HG02970 (cell line): ENCODE results near the gene DEAF1.
"Not testable (repeated sequence)": the region's sequence is repeated elsewhere in the genome, so short reads cannot be mapped to it uniquely, and the experiment has no call there.

ENCODE experiments used
- ATAC-seq: cut with Tn5 transposase; IDR thresholded peaks from one replicate; pipeline ENCODE4 v1.9.1; 2021; ENCODE audit warnings: mild to moderate bottlenecking, moderate library complexity, moderate number of reproducible peaks; ENCODE audit not compliant: unreplicated experiment, low FRiP score

The DEAF1 gene

DNA sequence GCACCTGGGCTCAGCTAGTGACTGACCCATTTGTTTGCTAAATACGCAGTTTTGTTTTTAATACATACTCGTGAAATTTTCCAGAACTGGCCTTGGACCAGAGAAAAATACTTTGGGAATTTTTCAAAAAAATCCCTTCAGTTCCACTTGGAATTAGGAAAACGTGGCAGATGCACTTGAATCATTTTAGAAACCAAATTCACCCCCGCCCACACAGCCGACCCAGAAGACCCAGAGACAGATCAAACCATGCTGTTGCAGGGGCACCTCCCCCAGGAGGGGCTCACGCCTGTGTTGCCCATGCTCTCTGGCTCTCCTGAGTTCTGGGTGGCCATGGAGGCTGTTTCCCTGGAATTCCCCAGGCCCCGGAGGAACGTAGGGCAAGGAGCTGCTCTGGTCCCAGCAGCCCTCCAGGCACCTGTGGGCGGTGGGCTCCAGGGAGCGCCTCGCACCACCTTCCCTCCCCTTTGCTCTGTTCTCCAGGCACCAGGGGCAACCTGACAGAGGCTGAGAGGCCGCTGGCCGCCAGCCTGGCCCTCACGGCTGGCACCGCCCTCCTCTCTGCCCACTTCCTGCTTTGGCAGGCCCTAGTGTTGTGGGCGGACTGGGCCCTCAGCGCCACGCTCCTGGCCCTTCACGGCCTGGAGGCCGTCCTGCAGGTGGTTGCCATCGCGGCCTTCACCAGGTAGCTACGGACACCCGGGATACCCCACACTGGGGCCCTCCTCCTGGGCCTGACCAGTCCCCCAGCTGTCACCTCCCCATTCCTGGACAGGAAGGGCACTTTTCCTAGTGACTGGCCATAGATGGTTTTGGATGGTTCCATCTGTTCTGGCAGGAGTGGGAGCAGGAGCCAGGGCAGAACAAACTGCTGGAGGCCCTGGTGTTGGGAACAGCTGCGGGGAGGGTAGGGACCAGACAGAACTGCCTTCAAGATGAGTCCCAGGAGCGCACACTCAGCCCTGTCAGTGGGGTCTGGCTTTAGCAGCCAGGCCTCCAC is 7.7 kb upstream of the DEAF1 start:
- ATAC-seq = no peak

- ATAC-seq = no peak
Observed at GRCh38 chr11:701741-702461, 6.9 kb upstream of the DEAF1 start.

- no peak for ATAC-seq
Observed at GRCh38 chr11:699753-700152, 4.7 kb upstream of the DEAF1 start.

DNA sequence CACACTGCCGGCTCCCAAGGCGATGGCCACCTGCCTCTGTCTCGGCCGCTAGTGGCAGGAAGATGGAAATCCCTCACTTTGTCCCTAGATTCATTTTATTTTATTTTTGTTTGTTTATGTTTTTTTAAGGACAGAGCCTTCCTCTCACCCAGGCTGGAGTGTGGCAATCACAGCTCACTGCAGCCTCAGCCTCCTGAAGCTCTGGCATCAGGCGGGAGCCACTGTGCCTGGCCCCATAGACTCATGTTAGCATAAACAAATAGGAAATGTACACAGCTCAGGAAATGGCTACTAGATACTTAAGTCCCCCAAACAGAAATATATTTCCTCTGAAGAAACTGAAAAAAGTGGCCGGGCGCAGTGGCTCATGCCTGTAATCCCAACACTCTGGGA is 4.1 kb upstream of the DEAF1 start:
- ATAC-seq = no peak

DNA sequence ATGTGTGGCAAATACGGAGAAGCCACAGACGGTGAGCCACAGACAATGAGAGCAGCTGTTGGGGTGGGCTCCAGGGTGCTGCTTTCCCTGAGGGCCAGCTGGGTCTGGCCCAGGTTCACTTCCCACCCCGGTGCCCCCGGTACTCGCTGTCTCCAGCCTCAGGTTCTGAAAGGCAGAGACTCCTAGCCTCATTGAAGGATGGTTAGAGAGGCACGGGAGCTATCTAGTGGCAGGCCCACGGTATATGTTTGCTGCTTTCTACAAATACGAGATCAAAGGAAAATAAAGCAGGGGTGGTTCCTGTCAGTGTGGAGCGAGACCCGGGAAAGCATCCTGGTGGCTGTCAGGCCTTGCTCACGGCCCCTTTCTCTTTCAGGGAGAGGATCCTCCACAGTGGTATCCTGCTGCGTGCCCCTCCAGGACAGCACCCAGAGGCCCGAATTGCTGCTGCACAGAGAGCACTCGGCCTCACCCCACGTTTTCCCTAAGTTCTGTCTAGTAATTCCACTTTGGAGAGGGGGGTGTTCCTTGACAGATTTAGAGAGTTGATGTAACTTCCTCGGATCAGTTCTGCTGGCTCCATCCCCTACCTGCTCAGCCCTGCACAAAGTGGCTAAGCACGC is 3.6 kb upstream of the DEAF1 start:
- no peak for ATAC-seq

GRCh38 chr11:697811-698311 is 2.8 kb upstream of the DEAF1 start:
- ATAC-seq = no peak

DNA sequence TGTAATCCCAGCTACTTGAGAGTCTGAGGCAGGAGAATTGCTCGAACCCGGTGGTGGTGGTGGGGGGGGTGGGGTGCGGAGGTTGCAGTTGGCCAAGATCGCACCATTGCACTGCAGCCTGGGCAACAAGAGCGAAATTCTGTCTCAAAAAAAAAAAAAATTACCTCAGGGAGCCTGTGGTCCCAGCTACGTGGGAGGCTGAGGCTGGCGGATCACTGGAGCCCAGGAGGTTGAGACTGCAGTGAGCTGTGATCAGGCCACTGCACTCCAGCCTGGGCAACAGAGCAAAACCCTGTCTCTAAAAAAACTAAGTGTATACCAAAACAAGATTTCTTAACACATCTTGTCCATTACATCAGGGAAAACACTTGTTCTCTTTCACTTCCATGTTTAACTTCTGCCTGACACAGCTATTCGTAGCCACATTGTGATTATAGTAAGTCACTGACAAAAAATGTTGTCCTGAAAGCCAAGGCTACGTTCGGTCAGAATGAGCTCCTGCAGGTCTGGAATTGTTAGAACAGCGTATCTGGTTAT is 2.0 kb upstream of the DEAF1 start:
- no peak for ATAC-seq

DNA sequence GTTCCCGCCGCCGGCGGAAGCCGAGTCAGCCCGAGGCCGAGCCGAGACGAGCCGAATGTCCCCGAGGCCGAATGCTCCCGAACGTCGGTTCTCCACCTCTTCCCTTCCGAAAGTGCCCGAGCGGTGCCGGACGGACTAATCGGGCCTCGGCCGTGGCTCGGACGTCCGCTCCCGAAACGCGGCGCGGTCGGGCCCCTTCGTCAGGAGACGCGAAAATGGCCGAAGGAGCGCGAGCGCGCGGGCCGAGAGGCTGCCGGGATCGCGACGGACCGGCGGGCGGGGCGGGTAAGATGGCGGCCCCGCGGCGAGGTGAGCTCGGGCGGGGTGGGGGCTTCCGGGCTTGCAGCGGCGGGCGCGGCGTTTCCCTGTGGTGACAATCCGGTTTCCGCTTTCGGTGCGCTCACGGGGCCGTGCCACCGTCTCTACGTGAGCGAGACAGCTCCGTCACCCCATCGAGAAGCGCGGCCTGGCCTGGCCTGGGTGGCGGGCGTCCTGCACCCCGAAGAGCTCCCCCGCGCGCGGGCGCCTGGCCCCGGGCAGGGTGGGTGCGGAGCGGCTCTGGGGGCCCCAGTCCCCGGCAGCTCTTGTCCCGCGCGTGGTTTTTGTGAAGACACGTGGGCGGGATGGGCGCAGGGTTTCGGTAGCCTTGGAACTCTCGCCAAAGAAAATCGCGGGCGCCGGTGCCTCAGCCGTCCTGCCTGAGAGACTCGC is 671 bp upstream of the DEAF1 start, which contains the start of gene TMEM80:
Gene TMEM80, plus strand, starts transcription at position 279 of the 711 bp plus-strand sequence. Its CDS starts 12 bp downstream, at position 291.
- ATAC-seq = peak; percentile 75

DNA sequence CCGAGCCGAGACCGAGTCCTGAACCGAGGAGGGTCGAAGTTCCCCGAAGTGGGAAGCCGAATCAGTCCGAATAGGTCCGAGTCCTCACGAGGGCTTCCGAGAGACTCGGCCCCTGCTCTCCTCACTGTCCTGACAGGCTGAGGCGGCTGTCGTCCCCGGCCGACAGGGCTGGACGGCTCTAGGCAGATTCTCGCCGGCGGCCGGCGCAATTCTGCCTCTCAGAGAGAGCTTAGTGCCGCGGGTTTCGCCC is 191 bp upstream of the DEAF1 start:
- ATAC-seq = no peak

GRCh38 chr11:693887-694562 is 997 bp downstream of the DEAF1 start:
- no peak for ATAC-seq

DNA sequence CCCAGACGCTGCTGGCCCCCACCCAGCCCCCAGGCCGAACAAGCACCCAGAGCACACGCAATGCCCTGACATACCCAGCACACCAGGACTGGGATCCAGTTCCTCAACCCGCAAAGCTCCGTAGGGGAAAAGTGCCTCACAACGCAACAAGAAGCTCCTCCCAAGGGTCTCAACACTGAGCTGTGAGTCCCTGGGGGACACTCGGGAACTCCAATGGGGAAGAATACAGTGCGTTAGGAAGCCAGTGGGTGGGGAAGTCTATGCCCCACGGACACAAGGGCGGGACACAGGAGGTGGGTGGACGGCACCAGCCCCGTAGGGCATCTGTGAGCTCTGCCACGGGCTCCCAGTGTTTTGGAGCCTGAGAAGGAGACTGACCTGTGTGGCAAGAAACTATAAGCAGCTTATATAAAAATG is 1.6 kb downstream of the DEAF1 start:
- no peak for ATAC-seq

GRCh38 chr11:692824-693414 is 2.1 kb downstream of the DEAF1 start:
- ATAC-seq = no peak

DNA sequence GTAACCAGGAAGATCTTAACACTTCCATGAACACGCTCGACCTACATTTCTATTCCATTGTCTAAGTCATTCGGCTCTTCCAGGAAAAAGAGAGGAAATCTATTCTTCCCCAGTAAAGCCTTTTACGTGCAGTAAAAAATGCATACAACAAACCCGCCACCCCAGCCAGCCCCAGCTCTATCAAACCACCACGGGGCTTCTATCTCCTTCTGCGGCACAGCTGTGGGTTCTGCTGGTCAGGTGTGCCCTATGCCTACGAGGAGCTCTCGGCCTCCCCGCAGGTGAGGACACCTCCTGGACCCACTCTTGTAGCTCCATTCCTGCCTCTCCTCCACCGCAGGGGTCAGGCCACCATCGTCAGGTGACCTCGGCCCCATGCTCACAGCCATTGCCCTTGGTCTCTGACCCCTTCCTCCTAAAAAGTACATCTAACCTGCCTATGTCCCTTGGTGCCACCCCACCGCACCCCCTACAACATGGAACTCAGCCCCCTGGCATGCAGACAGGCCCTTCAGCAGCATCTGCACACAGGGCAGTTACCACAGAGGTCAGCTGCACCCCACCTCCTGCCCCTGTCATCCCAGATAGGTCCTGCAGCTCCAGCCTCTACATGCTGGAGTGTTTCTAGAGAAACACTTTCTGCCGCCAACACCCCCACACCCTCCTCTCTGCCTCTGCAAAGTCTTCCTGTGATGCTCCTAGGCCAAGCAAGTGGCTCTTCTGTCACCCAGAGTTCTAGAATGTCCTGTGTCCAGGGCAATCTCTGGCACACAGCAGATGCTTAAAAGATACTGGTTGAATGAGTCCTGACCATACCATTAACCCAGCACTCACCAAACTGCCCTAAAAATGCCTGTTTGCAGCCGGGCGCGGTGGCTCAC is 3.1 kb downstream of the DEAF1 start:
- no peak for ATAC-seq

DNA sequence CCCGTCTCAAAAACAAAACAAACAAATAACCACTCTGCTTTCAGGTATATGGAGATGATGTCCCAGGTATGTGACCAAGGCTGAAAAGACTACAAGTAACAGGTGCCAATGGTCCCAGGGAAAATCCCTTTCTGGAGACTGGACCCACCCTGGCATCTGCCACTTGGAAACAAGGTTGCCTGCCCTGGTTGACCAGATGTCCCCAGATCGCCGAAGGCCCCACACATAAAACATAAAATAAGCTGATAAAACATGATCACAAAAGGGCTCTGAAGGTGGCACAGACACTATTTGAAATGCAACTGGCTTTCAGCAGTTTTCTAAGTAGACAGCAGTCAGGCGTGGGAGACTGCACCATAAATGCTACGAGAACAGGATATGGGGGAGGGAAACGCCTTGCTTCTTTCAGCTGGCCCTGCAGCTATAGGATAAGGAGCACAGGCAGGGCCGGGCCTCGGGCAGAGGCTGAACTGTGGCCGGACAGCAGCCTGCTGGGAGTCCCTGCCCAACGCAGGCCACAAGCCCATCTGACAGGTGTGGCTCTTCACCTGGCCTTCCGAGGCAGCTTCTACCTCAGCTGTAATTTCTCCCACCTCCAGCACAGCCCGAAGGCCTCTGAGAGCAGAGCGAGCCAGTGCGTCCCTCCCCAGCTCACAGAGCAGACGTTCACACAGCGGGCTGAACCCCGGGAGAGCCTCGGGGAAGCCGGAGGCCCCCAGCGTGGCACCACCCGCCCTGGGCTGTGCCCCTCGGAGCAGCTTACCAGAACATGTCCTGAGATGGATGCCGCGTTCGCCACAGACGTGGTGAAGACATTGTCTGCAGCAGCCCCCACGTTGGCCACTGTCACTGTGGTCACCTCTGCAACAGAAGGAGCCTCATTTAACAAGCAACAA is 4.0 kb downstream of the DEAF1 start:
- ATAC-seq = no peak

DNA sequence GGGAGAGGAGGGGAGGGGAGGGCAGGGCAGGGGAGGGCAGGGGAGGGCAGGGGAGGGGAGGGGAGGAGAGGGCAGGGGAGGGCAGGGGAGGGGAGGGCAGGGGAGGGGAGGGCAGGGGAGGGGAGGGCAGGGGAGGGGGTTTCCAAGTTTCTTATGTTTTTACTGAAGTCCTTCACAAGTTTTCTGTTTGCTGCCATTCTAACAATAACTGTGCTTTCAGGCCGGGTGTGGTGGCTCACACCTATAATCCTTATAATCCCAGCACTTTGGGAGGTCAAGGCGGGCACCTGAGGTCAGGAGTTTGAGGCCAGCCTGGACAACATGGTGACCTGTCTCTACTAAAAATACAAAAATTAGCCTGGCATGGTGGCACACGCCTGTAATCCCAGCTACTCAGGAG is 4.8 kb downstream of the DEAF1 start:
- ATAC-seq = not testable (repeated sequence)

DNA sequence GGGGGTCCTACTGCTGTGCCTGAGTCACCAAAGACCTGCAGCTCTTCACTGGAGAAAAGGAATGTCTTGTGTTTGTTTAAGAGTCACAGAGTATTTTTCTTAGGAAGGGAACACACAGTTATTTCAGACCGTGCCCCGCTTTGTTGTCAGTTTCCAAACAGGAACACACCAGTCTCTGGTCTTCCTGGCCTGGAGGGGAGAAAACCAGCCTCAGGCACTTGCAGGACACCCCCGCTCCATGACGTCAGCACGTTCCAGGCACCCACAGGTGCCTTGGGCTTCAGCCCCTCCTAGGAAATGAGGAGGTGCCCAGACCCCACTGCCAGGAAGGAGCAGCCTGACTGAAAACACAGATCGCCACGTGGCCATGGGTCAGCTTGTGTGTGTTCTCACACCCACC is 5.4 kb downstream of the DEAF1 start:
- ATAC-seq = no peak

- ATAC-seq = no peak
Observed at GRCh38 chr11:688681-689080, 6.3 kb downstream of the DEAF1 start.
